HG03457 (cell line): ENCODE measurements around the gene AP5Z1.

Experiments used
- ATAC-seq: cut with Tn5 transposase; IDR thresholded peaks from one replicate; pipeline ENCODE4 v1.9.1; 2021; ENCODE audit warnings: moderate number of reproducible peaks; ENCODE audit not compliant: unreplicated experiment

AP5Z1 gene

DNA sequence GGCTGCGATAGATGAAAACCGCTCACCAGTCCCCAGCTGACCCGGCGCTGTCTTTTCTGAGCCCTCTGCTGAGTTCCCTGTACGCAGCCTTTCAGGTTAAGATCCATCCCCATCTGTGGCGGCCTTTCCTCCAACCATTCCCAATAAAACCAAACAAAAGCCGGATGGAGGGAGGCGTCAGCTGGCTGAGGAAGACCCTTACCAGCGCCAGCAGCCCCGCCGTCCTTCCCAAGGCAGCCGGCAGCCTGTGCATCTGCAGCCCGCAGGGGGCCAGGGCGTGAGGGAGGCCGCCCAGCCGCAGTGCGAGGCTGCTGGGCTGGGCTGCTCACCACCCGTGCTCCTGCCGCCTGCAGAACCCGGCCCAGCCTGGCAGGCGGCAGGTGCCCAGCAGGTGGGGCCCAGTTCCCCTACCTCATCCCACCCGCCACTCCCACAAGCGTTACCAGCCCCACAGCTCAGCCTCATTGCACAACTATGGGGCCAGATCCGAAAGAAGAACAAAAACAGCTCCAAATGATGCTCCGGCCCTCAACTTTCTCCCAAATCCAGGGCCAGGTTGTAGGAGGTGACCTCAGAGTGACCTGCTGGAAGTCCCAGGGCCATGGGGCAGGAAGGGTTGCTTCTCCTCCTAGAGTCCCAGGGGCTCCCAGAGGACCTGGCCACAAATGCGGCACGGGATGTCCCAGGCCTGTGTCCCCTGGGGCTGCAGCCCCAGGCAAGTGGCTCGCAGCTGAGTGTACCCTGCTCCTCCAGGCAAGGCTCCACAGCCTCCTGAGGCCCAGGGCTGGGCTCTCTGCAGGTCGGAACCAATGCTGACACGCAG lies 62.6 kb downstream of the AP5Z1 start:
- ATAC-seq: no peak

DNA sequence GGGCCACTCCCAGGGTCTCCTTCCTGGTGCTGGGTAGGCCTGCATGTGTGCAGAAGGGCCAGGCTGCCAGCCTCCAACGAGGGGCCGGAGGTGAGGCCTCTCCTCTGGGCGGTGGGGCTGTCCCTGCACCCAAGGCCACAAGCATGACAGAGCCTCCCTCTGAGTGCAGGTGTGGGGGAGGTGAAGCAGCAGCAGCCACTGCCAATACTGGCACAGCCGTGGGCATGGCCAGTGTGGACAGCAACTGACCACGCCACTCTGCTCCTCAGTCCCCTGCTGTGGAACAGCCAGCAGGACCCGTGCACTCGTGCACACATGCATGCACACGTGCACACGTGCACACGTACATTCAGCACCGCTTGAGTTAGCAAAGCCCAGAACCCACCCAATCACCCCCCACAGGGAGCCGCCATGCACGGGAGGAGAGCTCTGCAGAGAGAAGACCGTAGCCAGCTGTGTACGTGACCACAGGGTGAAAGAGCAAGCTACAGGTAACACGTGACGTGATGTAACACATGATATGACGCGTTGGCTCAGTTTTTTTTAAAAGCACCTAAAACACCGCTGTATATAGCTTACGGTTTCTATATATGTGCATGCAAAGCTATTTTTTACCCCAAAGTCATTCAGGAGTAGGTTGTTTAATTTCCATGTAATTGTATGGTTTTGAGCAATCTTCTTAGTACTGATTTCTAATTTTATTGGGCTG lies 63.4 kb downstream of the AP5Z1 start:
- no peak for ATAC-seq

DNA sequence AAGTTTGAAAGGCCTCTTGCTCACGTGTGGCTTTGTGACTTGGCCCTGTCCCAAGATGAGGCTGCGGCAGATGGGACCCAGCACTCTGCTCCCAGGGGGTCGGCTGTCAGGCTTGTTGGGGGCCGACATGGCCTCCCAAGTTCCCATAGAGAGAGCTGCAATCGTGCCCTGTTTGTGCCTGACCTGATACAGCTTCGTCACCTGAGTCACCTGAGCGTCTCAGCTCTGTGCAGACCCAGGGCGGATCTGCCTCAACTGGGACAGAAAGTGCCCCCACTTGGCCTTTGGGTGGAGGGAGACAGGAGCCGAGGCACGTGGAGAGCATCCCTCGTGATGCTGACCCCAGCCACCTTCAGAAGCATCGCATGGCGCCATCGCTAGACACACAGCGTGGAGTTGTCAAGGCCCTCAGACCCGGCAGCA lies 64.7 kb downstream of the AP5Z1 start:
- no peak for ATAC-seq
